HG02763 (cell line): ENCODE results near the gene WDR49.

Experiments used
- ATAC-seq: cut with Tn5 transposase; IDR thresholded peaks from one replicate; pipeline ENCODE4 v1.9.1; 2021; ENCODE audit warnings: mild to moderate bottlenecking, moderate library complexity; ENCODE audit not compliant: unreplicated experiment

The WDR49 gene

GRCh38 chr3:167491621-167492020, 162.1 kb downstream of the WDR49 start:
- no peak for ATAC-seq

GRCh38 chr3:167489571-167489970, 164.2 kb downstream of the WDR49 start:
- ATAC-seq: no peak

GRCh38 chr3:167487556-167487955, 166.2 kb downstream of the WDR49 start:
- no peak for ATAC-seq

- ATAC-seq: no peak
Observed at GRCh38 chr3:167484551-167484950, 169.2 kb downstream of the WDR49 start.

GRCh38 chr3:167483708-167484475, 169.8 kb downstream of the WDR49 start:
- ATAC-seq: no peak

DNA sequence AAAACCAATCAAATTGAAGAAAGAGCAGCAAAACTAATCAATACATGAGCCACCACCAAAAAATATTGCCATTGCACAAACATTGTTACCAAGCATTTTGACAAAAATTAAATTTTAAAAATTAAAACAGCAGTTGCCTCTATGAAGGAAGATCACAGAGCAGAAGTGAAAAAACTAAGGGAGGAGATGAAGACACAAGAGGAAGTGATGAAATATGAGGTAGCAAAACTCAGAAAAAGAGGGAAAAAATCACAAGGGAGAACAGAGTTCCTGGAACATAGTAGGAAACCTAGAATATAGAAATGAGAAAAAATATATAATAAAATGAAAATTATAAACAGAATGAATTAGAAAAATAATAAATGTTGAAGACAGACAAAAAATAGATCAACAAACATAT, 172.6 kb downstream of the WDR49 start:
- ATAC-seq: no peak

DNA sequence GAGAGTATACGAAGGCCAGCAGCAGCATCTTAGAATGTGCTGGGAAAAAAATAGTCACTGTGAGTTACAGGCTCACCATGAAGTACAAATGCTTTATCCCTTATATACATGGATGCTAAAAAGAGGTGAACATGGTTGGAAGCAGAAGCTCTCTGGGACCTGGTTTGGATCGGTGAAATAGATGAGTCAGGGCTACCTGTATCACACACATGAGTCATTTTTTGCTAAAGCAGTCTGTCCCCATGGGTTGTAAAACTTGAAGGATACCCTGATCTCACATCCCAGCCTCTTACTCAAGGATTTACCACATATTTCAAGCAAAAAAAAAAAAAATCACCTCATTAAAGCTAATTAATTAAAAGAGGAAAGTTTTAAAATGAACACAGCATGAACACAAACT, 173.0 kb downstream of the WDR49 start:
- ATAC-seq: no peak

DNA sequence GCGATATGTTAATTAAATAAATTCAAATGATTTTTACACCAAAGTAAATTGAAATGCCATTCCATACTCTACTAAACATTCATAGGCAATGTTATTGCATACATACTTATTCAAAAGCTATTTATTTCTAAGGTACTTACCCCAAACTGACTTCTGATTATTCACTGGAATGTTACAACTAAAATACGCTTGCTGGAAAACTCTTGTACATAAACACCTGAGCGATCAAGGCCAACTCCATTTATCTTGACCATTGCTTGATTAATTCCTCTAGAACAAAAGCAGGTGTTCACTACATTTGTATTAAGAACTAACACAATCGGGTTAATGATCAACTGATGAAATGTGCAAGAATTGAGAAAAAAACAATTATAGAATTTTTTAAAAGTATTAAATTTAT, 179.9 kb downstream of the WDR49 start, which contains the start of gene SERPINI2:
SERPINI2 (minus strand) TSS at position 180 of the 400 bp plus-strand sequence. CDS start 2,208 bp downstream, outside the sequence.
- no peak for ATAC-seq

- no peak for ATAC-seq
Observed at GRCh38 chr3:167469381-167469780, 184.4 kb downstream of the WDR49 start.

- no peak for ATAC-seq
Observed at GRCh38 chr3:167467848-167468611, 185.7 kb downstream of the WDR49 start.

- ATAC-seq: no peak
Observed at GRCh38 chr3:167466966-167467365, 186.8 kb downstream of the WDR49 start.

- ATAC-seq: no peak
Observed at GRCh38 chr3:167456157-167456799, 197.5 kb downstream of the WDR49 start.

- ATAC-seq: no peak
Observed at GRCh38 chr3:167453815-167454214, 199.9 kb downstream of the WDR49 start.

- no peak for ATAC-seq
Observed at GRCh38 chr3:167451282-167451681, 202.5 kb downstream of the WDR49 start.

DNA sequence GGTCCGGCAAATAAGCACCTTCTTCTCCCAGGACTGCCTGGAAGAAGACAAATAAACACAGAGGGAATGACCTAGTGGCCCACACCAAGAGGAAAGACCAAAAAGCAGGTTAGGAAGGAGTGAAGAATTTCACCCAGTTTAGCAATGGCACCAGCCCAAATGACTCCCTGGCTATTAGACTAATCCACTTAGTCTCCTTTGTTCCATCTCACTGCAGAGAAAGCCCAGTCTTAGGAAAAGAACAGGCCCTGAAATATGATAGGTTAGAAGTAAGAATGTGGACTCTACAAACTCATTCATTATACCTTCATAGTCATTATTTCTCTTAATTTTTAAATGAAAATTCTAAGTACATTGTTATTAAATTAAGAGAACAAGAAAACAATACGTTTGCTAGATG, 203.1 kb downstream of the WDR49 start:
- no peak for ATAC-seq

- no peak for ATAC-seq
Observed at GRCh38 chr3:167450195-167450594, 203.5 kb downstream of the WDR49 start.

DNA sequence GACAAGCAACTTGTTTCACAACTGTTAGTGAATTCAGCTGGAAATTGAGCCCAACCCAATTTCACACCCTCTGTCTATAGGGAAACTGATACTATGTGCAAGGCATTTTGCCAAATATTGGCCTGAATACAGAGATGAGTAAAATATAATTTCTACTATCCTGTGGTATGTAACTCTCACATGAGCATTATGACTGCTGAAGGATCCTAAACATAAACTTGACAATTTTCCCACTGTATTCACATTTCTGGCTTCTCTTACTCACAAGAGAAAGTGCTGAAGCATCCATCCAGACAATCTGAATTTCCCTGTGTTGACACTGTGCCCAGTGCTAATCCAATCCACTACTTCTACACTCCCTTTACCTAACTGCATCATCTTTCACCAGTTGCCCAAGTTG, 208.3 kb downstream of the WDR49 start:
- ATAC-seq: no peak

GRCh38 chr3:167441256-167441655, 212.5 kb downstream of the WDR49 start:
- ATAC-seq: no peak

- no peak for ATAC-seq
Observed at GRCh38 chr3:167437428-167438139, 216.2 kb downstream of the WDR49 start.
